Keratinocyte (primary cell): ENCODE measurements around the gene DBP.
"Not testable (repeated sequence)": the region's sequence is repeated elsewhere in the genome, so short reads cannot be mapped to it uniquely, and the experiment has no call there.

ENCODE experiments used
- CTCF ChIP-seq, 3 experiments: IDR thresholded peaks in 1 of 3; conservative IDR thresholded peaks in 1 of 3; optimal IDR thresholded peaks in 1 of 3; 2 replicates in 2 of 3; 3 replicates in 1 of 3; pipeline versions ENCODE3 to v1.5.1; 2011; ENCODE audit warnings: low read length in 3 of 3, mild to moderate bottlenecking in 3 of 3, moderate library complexity in 2 of 3, control low read depth in 1 of 3, inconsistent platforms in 1 of 3; ENCODE audit not compliant: insufficient read depth in 2 of 3; ENCODE audit errors: extremely low read depth in 1 of 3
- EZH2 ChIP-seq: IDR thresholded peaks from one replicate; pipeline ENCODE4 v1.6.1; 2012; ENCODE audit warnings: inconsistent platforms, mild to moderate bottlenecking, low read length, moderate library complexity

- not testable (repeated sequence) for TF ChIP-seq CTCF (optimal IDR thresholded peaks at IDR 0.05 in 1 of 3, IDR thresholded peaks at IDR 0.05 in 1 of 3, conservative IDR thresholded peaks at IDR 0.05 in 1 of 3; ENCODE audit: extremely low read depth in 1 of 3, insufficient read depth in 2 of 3, low read length in 3 of 3); EZH2
Measured at GRCh38 chr19:48657828-48658227, 20.6 kb upstream of the DBP start.
